Panc1 (cell line): ENCODE measurements around the gene HLA-F. TPM values are rescaled to one million over a fixed set of nuclear protein-coding genes. Genes with fewer than 3 reads are reported as not detected.

Source experiments
- ATAC-seq: fragments of 200-7000 bp; cut with Tn5 transposase; 2 replicates; pipeline ENCODE4 v1.9.1; 2020; ENCODE audit warnings: mild to moderate bottlenecking, moderate library complexity
- BruUV-seq: library from RNA; stranded (reverse); fragments of 400-500 nt; replicated peaks from 2 replicates; lab custom pipeline; 2021; lab: Mats Ljungman, UMichigan
- CTCF ChIA-PET: fragments of 300-600 bp; sonication (Branson Sonifier 250); formaldehyde crosslinking; loops from one replicate; lab custom pipeline; 2022; ENCODE audit warnings: antibody characterized with exemption; lab: Charles Lee
- POLR2A ChIA-PET: fragments of 300-600 bp; sonication (Branson Sonifier 250); formaldehyde crosslinking; loops from one replicate; lab custom pipeline; 2022; ENCODE audit warnings: antibody characterized with exemption; lab: Charles Lee
- DNase-seq: peaks from one replicate; pipeline ENCODE4 v3.0.0-alpha.2; 2010; ENCODE audit warnings: low read depth, low spot score
- H3K27ac ChIP-seq: 2 replicates; pipeline ENCODE4 v1.5.1; 2011; ENCODE audit warnings: mild to moderate bottlenecking, low read length, inconsistent platforms
- H3K27me3 ChIP-seq: fragments of 200-500 bp; sonication (Bioruptor generic); 2 replicates; pipeline ENCODE4 v1.6.0; 2014; ENCODE audit warnings: low read length, inconsistent platforms; ENCODE audit not compliant: control insufficient read depth, insufficient read depth
- H3K36me3 ChIP-seq: fragments of 200-500 bp; sonication (Bioruptor generic); 2 replicates; pipeline ENCODE4 v1.5.1; 2014; ENCODE audit warnings: inconsistent platforms, mild to moderate bottlenecking, low read length, moderate library complexity; ENCODE audit not compliant: control insufficient read depth, insufficient read depth
- H3K4me1 ChIP-seq: 2 replicates; pipeline ENCODE4 v1.5.1; 2011; ENCODE audit warnings: inconsistent platforms, mild to moderate bottlenecking, low read length, moderate library complexity; ENCODE audit not compliant: control insufficient read depth, insufficient read depth
- H3K4me3 ChIP-seq, 2 experiments: 2 replicates each; pipeline ENCODE4 v1.5.1; 2011 to 2012; ENCODE audit warnings: low read depth in 2 of 2, low read length in 2 of 2, mild to moderate bottlenecking in 2 of 2, inconsistent platforms in 1 of 2, moderate library complexity in 1 of 2
- H3K9me3 ChIP-seq: fragments of 200-500 bp; sonication (Bioruptor generic); 2 replicates; pipeline ENCODE4 v1.5.1; 2014; ENCODE audit warnings: low read depth, mild to moderate bottlenecking, inconsistent platforms, low read length, moderate library complexity; ENCODE audit not compliant: control insufficient read depth, insufficient read depth
- POLR2AphosphoS5 ChIP-seq: IDR thresholded peaks from 2 replicates; pipeline ENCODE4 v1.6.1; 2012; ENCODE audit warnings: mild to moderate bottlenecking, low read depth, low read length, moderate library complexity
- SIN3A ChIP-seq: IDR thresholded peaks from 2 replicates; pipeline ENCODE4 v1.6.1; 2012; ENCODE audit warnings: low read depth, mild to moderate bottlenecking, low read length, moderate library complexity, borderline replicate concordance; ENCODE audit not compliant: insufficient read depth
- TCF7L2 ChIP-seq: IDR thresholded peaks from 2 replicates; pipeline ENCODE4 v1.6.1; 2011; ENCODE audit warnings: mild to moderate bottlenecking, low read depth, low read length, inconsistent platforms
- in situ Hi-C: cut with HindIII; loops from 2 replicates; pipeline ENCODE4 v1.10.0; 2016; ENCODE audit warnings: low sequenced_read_pairs, low pct_unique_long_range_greater_than_20kb
- intact Hi-C: fragments of 100-400 bp; cut with micrococcal nuclease; formaldehyde crosslinking; loops from one replicate; pipeline ENCODE4 v1.10.0; 2022; ENCODE audit not compliant: unreplicated experiment
- total RNA-seq: library from RNA; stranded (reverse); gene quantifications from one replicate; pipeline ENCODE4 v1.2.1, GENCODE V29; 2021; ENCODE audit not compliant: unreplicated experiment
- TF ChIP-seq, protein P1 (sequence below), 2 experiments: IDR thresholded peaks; 2 replicates each; pipeline ENCODE4 v1.6.1; 2011 to 2012; ENCODE audit warnings: low read depth in 2 of 2, control low read depth in 1 of 2, low read length in 1 of 2, mild to moderate bottlenecking in 1 of 2, moderate library complexity in 1 of 2; ENCODE audit not compliant: insufficient read depth in 1 of 2
- TF ChIP-seq, protein P2 (sequence below): fragments of 450-650 bp; IDR thresholded peaks from 2 replicates; pipeline ENCODE4 v1.5.1; 2017; ENCODE audit warnings: mild to moderate bottlenecking

The HLA-F gene
- total RNA-seq, 1 experiment from 2014 or later: 7.5 TPM

DNA sequence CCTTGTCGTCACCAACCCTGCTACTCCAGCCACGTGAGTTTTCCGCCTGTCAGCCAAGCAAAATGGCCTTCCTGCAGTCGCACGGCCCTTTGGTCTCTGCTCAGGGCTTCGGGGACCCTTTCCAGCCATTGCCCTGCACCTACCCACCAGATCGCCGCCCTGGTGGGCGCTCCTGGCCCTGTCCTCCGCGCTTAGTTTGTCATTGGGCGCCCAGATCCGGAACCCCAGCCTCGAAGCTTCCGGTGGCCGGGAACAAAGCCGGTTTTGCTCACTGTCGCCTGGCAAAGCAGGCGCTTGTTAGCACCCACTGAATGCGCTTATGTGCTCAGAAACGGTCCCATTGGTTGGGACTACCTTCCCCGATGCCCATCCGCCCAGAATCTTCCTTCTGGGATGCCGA, 42.8 kb upstream of the HLA-F start:
- H3K36me3 ChIP-seq: no peaks in the 10 kb centered on the region
- TF ChIP-seq TCF7L2 (no peak), POLR2AphosphoS5 (no peak), SIN3A (no peak)
- TF ChIP-seq, protein P1, sequence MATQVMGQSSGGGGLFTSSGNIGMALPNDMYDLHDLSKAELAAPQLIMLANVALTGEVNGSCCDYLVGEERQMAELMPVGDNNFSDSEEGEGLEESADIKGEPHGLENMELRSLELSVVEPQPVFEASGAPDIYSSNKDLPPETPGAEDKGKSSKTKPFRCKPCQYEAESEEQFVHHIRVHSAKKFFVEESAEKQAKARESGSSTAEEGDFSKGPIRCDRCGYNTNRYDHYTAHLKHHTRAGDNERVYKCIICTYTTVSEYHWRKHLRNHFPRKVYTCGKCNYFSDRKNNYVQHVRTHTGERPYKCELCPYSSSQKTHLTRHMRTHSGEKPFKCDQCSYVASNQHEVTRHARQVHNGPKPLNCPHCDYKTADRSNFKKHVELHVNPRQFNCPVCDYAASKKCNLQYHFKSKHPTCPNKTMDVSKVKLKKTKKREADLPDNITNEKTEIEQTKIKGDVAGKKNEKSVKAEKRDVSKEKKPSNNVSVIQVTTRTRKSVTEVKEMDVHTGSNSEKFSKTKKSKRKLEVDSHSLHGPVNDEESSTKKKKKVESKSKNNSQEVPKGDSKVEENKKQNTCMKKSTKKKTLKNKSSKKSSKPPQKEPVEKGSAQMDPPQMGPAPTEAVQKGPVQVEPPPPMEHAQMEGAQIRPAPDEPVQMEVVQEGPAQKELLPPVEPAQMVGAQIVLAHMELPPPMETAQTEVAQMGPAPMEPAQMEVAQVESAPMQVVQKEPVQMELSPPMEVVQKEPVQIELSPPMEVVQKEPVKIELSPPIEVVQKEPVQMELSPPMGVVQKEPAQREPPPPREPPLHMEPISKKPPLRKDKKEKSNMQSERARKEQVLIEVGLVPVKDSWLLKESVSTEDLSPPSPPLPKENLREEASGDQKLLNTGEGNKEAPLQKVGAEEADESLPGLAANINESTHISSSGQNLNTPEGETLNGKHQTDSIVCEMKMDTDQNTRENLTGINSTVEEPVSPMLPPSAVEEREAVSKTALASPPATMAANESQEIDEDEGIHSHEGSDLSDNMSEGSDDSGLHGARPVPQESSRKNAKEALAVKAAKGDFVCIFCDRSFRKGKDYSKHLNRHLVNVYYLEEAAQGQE (IDR thresholded peaks at IDR 0.05; ENCODE audit: insufficient read depth in 1 of 2, low read depth in 2 of 2, low read length in 1 of 2): no peak
- TF ChIP-seq, protein P2, sequence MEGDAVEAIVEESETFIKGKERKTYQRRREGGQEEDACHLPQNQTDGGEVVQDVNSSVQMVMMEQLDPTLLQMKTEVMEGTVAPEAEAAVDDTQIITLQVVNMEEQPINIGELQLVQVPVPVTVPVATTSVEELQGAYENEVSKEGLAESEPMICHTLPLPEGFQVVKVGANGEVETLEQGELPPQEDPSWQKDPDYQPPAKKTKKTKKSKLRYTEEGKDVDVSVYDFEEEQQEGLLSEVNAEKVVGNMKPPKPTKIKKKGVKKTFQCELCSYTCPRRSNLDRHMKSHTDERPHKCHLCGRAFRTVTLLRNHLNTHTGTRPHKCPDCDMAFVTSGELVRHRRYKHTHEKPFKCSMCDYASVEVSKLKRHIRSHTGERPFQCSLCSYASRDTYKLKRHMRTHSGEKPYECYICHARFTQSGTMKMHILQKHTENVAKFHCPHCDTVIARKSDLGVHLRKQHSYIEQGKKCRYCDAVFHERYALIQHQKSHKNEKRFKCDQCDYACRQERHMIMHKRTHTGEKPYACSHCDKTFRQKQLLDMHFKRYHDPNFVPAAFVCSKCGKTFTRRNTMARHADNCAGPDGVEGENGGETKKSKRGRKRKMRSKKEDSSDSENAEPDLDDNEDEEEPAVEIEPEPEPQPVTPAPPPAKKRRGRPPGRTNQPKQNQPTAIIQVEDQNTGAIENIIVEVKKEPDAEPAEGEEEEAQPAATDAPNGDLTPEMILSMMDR: no peak
- no TSS peak for BruUV-seq
- H3K27me3 ChIP-seq: no peaks in the 10 kb centered on the region; the same call in 1 of the 2 replicates
- ChIA-PET POLR2A (no interaction called here), CTCF (no interaction called here)
- H3K27ac ChIP-seq: no peak overlapping the region
- no peak for ATAC-seq
- no peak overlapping the region for H3K4me3 ChIP-seq
- intact Hi-C loops (no loop called here), in situ Hi-C loops (no loop called here)
- H3K9me3 ChIP-seq: no peaks in the 10 kb centered on the region
- no peaks in the 10 kb centered on the region for H3K4me1 ChIP-seq
- no peak for DNase-seq

DNA sequence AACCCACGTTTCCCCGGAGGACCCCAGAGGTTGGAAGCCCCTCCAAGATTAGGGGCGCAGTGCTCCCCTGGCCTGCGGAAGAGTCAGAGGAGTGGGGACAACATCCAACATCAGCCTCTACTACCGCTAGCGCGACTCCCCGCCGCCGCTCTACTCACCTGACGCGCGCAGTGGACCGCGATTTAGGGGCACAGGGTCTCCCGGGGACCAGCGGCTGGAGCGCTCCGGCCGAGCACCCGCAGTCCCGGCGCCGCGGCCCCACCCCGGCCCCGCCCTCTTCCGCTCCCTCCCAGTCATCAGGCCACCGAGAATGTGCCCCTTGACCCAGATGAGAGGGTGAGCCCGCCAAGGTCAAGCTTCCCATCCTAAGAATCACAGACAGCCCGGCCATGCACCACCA, 42.3 kb upstream of the HLA-F start, which contains the start of gene ZFP57:
ZFP57 (minus strand) TSS at position 249 of the 400 bp plus-strand sequence. CDS start 4,149 bp downstream, outside the sequence.
- H3K9me3 ChIP-seq: no peaks in the 10 kb centered on the region
- intact Hi-C loops: no loop called here
- ChIA-PET POLR2A (no interaction called here), CTCF (no interaction called here)
- H3K4me3 ChIP-seq: no peak within 1 kb of the TSS
- no peak within 1 kb of the TSS for H3K27ac ChIP-seq
- H3K4me1 ChIP-seq: no peaks in the 10 kb centered on the region
- in situ Hi-C loops: no loop called here
- TF ChIP-seq, protein P2: no peak
- TF ChIP-seq, protein P1 (IDR thresholded peaks at IDR 0.05; ENCODE audit: insufficient read depth in 1 of 2, low read depth in 2 of 2, low read length in 1 of 2): no peak
- TF ChIP-seq POLR2AphosphoS5 (no peak), TCF7L2 (no peak), SIN3A (no peak)
- no TSS peak for BruUV-seq
- no peaks in the 10 kb centered on the region; the same call in 1 of the 2 replicates for H3K27me3 ChIP-seq
- DNase-seq (no peak), ATAC-seq (no peak)
- H3K36me3 ChIP-seq: no peaks in the 10 kb centered on the region
